SW480 (cell line): ENCODE data around the gene MVB12A.

Experiments used
- DNase-seq: peaks from one replicate; pipeline ENCODE4 v3.0.0-alpha.2; 2016; ENCODE audit warnings: low spot score

The MVB12A gene

GRCh38 chr19:17471410-17472125 lies 51.7 kb downstream of the MVB12A start:
- DNase-seq = no peak

GRCh38 chr19:17473041-17473440 lies 53.2 kb downstream of the MVB12A start:
- peak; percentile 67 for DNase-seq
